BJ (cell line): ENCODE data around the gene MEX3A. TPM values are rescaled to one million over a fixed set of nuclear protein-coding genes. Genes with fewer than 3 reads are reported as not detected.

Source experiments
- CTCF ChIA-PET: fragments of 350-600 bp; formaldehyde crosslinking; extraction: SDS; loops from one replicate; lab custom pipeline; 2021; ENCODE audit warnings: antibody characterized with exemption, inconsistent platforms; lab: Yijun Ruan, JAX
- POLR2A ChIA-PET: fragments of 300-600 bp; sonication (Branson Sonifier 250); formaldehyde crosslinking; extraction: SDS; loops from one replicate; lab custom pipeline; 2021; ENCODE audit warnings: antibody characterized with exemption; lab: Charles Lee
- DNase-seq: peaks from one replicate; pipeline ENCODE4 v3.0.0-alpha.2; 2011; ENCODE audit warnings: low read depth
- H3K27me3 ChIP-seq: 2 replicates; pipeline ENCODE4 v1.6.0; 2011; ENCODE audit warnings: low read length; ENCODE audit not compliant: control insufficient read depth, insufficient read depth
- H3K36me3 ChIP-seq: 2 replicates; pipeline ENCODE4 v1.5.1; 2011; ENCODE audit warnings: low read length; ENCODE audit not compliant: control insufficient read depth, insufficient read depth
- H3K4me3 ChIP-seq: 2 replicates; pipeline ENCODE4 v1.5.1; 2011; ENCODE audit warnings: low read depth, mild to moderate bottlenecking, control low read depth, low read length
- polyA plus RNA-seq: library from polyadenylated mRNA; depleted of rRNA; stranded (reverse); fragments of >200 nt; gene quantifications from 2 replicates; pipeline ENCODE4 v1.2.3, GENCODE V29; 2011; rRNA removed
- TF ChIP-seq, protein P1 (sequence below): IDR thresholded peaks from 2 replicates; pipeline ENCODE4 v1.5.1; 2011; ENCODE audit warnings: low read depth, mild to moderate bottlenecking, control low read depth, inconsistent platforms, low read length, moderate library complexity; ENCODE audit not compliant: insufficient read depth

MEX3A gene
- polyA plus RNA-seq, 1 experiment: 1.9 TPM

DNA sequence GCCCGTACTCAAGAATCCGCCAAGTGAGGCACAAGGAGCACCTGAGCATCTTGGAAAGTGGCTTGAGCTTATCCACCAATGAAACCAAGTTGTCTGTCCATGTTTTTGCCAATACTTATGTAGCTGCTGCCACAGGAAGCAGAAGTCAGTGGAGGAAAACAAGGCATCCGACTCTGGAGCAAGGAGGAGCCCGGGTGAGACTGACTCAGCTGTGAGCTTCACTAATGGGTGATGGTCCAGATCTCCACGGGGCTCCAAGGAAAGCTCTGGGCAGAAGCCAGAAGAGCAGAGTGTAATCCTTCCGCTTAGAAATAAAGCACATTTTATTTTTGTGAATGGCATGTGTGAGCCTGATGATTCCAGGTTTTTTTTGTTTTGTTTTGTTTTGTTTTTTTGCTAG, 49.3 kb downstream of the MEX3A start:
- Histone ChIP-seq H3K4me3 (no peak overlapping the region), H3K27me3 (no peaks in the 10 kb centered on the region), H3K36me3 (no peaks in the 10 kb centered on the region)
- CTCF ChIA-PET: interaction anchor here (0.8 kb wide), 1 partner anchor 8 kb away, joined by 3 read pairs; no protein-coding TSS in a partner anchor
- no peak for DNase-seq
- TF ChIP-seq, protein P1, sequence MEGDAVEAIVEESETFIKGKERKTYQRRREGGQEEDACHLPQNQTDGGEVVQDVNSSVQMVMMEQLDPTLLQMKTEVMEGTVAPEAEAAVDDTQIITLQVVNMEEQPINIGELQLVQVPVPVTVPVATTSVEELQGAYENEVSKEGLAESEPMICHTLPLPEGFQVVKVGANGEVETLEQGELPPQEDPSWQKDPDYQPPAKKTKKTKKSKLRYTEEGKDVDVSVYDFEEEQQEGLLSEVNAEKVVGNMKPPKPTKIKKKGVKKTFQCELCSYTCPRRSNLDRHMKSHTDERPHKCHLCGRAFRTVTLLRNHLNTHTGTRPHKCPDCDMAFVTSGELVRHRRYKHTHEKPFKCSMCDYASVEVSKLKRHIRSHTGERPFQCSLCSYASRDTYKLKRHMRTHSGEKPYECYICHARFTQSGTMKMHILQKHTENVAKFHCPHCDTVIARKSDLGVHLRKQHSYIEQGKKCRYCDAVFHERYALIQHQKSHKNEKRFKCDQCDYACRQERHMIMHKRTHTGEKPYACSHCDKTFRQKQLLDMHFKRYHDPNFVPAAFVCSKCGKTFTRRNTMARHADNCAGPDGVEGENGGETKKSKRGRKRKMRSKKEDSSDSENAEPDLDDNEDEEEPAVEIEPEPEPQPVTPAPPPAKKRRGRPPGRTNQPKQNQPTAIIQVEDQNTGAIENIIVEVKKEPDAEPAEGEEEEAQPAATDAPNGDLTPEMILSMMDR: no peak
- POLR2A ChIA-PET: no interaction called here

DNA sequence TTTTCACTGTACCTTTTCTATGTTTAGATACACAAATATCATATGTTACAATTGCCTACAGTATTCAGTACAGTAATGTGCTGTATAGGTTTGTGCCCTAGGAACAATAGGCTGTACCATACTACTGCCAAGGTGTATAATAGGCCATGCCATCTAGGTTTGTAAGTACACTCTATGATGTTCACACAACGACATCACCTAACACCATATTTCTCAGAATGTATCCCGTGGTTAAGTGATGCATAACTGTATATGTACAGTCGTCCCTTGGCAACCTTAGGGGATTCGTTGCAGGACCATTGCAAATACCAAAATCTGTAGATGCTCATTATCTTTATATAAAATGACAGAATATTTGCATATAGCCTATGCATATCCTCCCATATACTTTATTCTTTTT, 55.7 kb downstream of the MEX3A start:
- TF ChIP-seq, protein P1: no peak
- no peaks in the 10 kb centered on the region for H3K36me3 ChIP-seq
- CTCF ChIA-PET: interaction anchor here (1.0 to 2.6 kb wide), 4 partner anchors 14 to 40 kb away, joined by 3 to 14 read pairs (median 5); no protein-coding TSS in a partner anchor
- no peak for DNase-seq
- POLR2A ChIA-PET: no interaction called here
- H3K27me3 ChIP-seq: no peaks in the 10 kb centered on the region; the same call in 1 of the 2 replicates
- H3K4me3 ChIP-seq: no peak overlapping the region

DNA sequence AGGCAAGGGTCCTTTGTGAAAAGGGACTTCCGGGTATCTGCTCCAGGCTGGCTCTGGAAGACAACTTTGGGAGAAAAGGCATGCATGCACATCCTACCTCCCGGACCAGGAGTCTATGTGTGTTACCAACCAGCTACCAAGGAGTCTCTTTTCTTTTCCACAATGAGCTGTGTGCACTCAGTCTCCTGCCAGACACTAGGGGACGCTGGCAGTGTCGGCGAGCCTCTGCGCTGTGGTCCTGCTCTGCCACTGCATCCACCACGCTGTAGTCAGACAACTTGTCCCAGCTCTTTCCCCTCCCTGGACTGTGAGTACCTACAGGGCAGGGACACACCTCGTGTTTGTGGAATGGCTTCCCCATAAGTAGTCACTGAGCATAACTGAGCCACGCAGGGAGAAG, 56.4 kb downstream of the MEX3A start:
- TF ChIP-seq, protein P1: peak; percentile 73
- CTCF ChIA-PET: interaction anchor here (0.9 to 2.6 kb wide), 8 partner anchors 14 to 199 kb away, joined by 3 to 14 read pairs (median 4); partner anchors contain the start of gene RAB25
- POLR2A ChIA-PET: interaction anchor here (0.7 kb wide), 1 partner anchor 40 kb away, joined by 19 read pairs; no protein-coding TSS in a partner anchor
- Histone ChIP-seq H3K36me3 (no peaks in the 10 kb centered on the region), H3K27me3 (no peaks in the 10 kb centered on the region; the same call in 1 of the 2 replicates), H3K4me3 (no peak overlapping the region)
- no peak for DNase-seq

DNA sequence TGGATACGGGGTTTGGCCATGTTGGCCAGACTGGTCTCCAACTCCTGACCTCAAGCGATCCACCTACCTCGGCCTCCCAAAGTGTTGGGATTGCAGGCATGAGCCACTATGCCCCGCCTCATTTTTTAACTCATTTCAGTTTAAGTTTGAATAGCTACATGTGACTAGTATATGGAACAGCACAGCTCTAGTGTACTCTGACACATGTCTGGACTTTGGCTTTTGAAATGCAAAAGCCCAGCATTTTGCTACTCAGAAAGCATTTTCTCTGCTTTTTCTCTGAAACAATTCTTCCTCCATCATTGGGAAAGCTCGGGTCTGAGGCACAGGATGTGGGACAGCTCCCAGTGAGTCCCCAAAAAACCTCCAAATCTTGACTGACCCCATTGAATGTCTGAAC, 57.5 kb downstream of the MEX3A start:
- CTCF ChIA-PET: interaction anchor here (0.6 to 2.6 kb wide), 5 partner anchors 9 to 42 kb away, joined by 3 to 14 read pairs (median 4); partner anchors contain the start of gene RAB25
- Histone ChIP-seq H3K36me3 (no peaks in the 10 kb centered on the region), H3K4me3 (no peak overlapping the region), H3K27me3 (no peaks in the 10 kb centered on the region; the same call in 1 of the 2 replicates)
- TF ChIP-seq, protein P1: no peak
- POLR2A ChIA-PET: no interaction called here
- no peak for DNase-seq

Other genes with a start within 250 kb of the MEX3A start
- gene GON4L, start 225.3 kb downstream of the MEX3A start, polyA plus RNA-seq: 17.9 and 18.3 TPM in 2 replicates
- gene SYT11, start 222.9 kb downstream of the MEX3A start, polyA plus RNA-seq: 36.0 and 36.6 TPM in 2 replicates
- 25.8 and 42.6 TPM in 2 replicates for gene RIT1, start 171.1 kb downstream of the MEX3A start, polyA plus RNA-seq
- 39.0 and 39.8 TPM in 2 replicates for gene KHDC4, start 148.1 kb downstream of the MEX3A start, polyA plus RNA-seq
- gene RXFP4, start 140.8 kb downstream of the MEX3A start, polyA plus RNA-seq: not detected in 2 replicates
- gene ARHGEF2, start 103.9 kb downstream of the MEX3A start, polyA plus RNA-seq: 130 and 213 TPM in 2 replicates
- gene SSR2, start 61.5 kb downstream of the MEX3A start, polyA plus RNA-seq: 891 and 935 TPM in 2 replicates
- 25.7 and 28.3 TPM in 2 replicates for gene UBQLN4, start 28.7 kb downstream of the MEX3A start, polyA plus RNA-seq
- 60.0 and 77.4 TPM in 2 replicates for gene LAMTOR2, start 27.7 kb downstream of the MEX3A start, polyA plus RNA-seq
- not detected in 2 replicates for gene RAB25, start 21.3 kb downstream of the MEX3A start, polyA plus RNA-seq
- gene LMNA, start 32.2 kb upstream of the MEX3A start, polyA plus RNA-seq: 537 and 840 TPM in 2 replicates
- 0.49 and 0.77 TPM in 2 replicates for gene SEMA4A, start 71.1 kb upstream of the MEX3A start, polyA plus RNA-seq
- 21.4 and 25.8 TPM in 2 replicates for gene SLC25A44, start 111.6 kb upstream of the MEX3A start, polyA plus RNA-seq
- gene PMF1, start 130.5 kb upstream of the MEX3A start, polyA plus RNA-seq: 55.0 and 73.1 TPM in 2 replicates
- 0.26 and 0.50 TPM in 2 replicates for gene BGLAP, start 159.7 kb upstream of the MEX3A start, polyA plus RNA-seq
- 0.06 and 0.18 TPM in 2 replicates for gene PAQR6, start 165.6 kb upstream of the MEX3A start, polyA plus RNA-seq
- gene SMG5, start 200.4 kb upstream of the MEX3A start, polyA plus RNA-seq: 22.8 and 32.6 TPM in 2 replicates
- gene TMEM79, start 201.9 kb upstream of the MEX3A start, polyA plus RNA-seq: 2.3 and 3.3 TPM in 2 replicates
- gene GLMP, start 213.2 kb upstream of the MEX3A start, polyA plus RNA-seq: 31.9 and 41.1 TPM in 2 replicates
- not detected in 2 replicates for gene VHLL, start 216.8 kb upstream of the MEX3A start, polyA plus RNA-seq